GM18498 (cell line): Measurements from ENCODE around the gene METRN.

Experiments
- ATAC-seq: cut with Tn5 transposase; IDR thresholded peaks from one replicate; pipeline ENCODE4 v1.9.1; 2021; ENCODE audit warnings: mild to moderate bottlenecking, moderate library complexity; ENCODE audit not compliant: unreplicated experiment

Gene METRN

DNA sequence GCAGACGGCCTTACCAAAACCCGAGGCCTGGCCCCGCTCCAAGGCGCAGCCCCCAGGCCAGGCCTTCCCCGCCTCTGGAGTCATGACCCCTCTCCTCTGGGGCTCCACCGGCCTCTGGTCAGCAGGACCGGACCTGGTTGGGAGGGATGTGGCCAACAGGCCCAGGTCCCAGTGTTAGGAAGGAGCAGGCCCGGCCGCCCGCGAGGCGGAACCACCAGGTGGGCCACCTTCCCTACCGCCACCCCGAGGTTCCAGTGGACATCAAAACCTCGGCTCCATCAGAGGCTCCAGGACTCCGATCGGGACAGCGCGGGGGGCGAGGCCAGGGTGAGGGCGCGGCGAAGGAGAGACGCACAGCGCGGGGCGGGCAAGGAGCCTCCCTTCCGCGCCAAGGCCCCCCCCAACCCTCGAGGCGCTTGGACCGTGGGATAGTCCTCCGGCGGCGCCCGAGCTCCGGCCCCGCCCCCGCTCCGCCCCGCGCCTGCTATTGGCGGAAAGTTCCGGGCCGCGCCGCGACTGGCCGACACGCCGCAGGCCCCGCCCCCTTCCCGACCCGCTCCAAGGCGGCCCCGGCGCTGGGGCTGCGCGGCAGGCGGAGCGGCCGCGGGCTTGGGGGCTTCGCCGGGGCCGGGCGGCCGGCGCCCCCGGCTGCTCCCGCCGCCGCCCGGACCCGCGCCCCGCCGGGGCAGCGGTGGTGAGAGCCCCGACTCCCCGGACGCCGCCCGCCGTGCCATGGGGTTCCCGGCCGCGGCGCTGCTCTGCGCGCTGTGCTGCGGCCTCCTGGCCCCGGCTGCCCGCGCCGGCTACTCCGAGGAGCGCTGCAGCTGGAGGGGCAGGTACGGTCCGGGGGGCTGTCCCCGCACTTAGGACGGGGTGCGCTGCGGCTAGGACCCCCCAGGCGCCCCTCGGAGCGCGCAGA lies at the start of gene METRN:
Gene METRN, plus strand, starts transcription at position 561 of the 919 bp plus-strand sequence. Its CDS starts 172 bp downstream, at position 733.
- ATAC-seq, result peak; percentile 77

DNA sequence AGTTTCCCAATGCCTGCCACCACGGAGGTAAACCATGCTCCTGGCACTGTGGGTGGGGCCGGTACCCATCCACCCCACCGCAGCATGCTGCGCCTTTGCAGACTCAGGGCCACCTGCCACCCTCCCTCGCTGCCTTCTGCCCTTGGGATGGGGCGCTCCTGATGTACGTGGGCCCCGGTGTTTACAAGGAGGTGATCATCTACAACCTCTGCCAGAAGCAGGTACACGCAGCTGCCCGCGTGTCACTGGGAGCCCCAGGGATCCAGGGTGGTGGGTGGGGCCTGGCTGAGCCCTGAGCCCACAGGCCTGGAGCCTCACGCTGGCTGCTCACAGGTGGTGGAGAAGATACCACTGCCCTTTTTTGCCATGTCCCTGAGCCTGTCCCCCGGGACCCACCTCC lies 48.3 kb upstream of the METRN start:
- ATAC-seq, result no peak

DNA sequence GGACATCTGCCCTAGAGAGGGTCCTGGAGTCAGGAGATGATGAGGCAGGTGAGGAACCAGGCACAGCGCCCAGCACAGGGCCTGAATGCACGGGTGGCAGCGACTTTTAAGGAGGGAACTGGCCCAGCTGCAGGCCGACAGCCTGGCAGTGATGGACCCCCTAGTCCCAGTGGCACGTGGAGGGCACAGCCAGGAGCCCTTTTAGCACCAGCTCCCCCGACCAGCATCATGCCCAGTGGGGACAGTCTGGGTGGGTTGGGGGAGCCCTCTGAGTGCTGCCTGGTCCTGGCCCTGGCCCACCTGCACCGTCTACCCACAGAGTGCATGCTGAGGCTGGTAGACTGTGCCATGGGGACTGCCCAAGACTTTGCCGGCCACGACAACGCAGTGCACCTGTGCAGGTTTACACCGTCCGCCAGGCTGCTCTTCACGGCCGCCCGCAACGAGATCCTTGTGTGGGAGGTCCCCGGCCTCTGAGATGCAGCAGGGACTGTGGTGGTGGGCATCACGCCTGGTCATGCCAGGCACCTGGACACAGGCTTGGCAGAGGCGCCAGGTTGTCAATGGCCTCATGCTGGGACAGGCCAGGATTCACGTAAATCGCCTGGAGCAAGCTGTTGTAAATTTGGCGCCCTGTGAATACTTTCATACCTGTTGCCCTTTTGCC lies 47.7 kb upstream of the METRN start:
- ATAC-seq, result no peak

DNA sequence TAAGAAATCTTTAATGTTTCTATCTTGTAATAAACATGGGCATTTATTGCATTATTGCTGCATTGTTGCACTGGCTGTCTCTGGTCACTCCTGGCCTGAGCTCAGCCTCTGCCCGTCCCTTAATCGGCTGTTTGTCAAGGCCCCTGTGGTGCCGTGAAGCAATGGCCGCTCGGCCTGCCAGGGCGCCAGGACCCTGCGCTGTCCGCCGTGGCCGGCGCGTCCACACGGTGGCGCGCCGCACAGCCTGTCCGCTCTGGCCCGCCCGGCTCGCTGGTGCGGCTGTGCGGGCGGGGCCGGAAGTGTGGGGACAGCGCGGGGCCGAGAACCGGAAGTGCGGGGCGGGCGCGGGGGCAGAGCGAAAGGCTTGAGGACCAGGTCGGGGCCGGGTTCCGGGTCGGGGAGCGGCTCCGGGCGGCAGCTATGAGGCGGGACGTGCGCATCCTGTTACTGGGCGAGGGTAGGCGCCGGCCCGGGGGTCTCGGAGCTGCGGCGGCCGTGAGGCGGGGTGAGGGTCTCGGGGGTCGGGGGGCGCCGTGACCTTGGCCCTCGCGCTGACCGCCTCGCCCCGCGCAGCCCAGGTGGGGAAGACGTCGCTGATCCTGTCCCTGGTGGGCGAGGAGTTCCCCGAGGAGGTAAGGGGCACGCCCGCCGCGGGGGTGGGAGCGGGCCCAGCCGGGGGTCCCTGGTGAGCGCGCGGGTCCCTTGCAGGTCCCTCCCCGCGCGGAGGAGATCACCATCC lies 47.0 kb upstream of the METRN start, which contains the start of gene RHOT2:
Gene RHOT2, plus strand, starts transcription at position 353 of the 739 bp plus-strand sequence. Its CDS starts 68 bp downstream, at position 421.
- peak; percentile 89 for ATAC-seq

DNA sequence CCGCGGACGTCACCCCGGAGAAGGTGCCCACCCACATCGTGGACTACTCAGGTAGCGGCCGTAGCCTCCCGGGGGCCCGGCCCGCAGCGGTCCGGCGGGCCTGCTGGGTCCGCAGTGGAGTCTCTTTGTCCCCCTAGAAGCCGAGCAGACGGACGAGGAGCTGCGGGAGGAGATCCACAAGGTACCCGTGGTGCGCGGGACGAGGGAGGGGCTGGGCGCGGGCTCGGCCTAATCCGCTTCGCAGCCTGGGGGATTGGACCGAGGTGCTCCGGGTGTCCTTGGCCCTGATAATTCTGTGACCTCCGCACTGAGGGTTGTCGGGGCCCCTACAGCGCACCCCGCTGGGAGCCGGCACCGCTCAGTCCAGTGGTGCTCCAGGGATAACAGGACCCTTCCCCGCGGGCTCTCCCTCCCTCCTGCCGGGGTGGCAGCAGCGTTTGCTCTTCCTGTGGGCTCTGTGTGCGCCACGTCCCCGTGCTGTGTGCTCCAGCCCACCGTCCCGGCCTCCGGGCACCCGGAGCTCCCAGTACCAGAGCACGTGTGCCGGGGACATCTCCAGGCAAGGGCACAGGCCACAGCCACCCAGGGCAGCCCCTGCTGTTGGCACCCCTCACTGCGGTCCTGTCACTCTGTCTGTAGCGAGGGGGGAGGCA lies 46.3 kb upstream of the METRN start:
- peak; percentile 6 for ATAC-seq

DNA sequence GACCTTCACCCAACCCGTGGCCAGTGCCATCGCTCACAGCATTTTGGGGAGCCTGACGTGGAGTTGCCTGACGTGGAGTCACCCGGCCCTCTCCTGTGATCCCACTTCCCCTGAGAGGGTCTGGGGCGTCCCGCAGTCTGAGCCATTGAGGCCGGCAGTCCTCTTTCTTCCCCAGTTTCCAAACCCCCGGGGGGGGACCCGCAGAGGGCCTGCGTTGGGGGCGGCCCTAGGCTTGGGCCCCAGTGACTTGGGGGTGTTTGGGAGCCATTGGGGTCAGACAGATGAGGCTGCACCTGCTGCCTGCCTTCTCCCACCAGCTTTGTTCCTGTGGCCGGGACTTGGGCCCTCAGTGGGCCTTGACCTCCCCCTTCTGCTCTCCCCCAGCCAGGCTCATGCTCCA lies 45.3 kb upstream of the METRN start:
- no peak for ATAC-seq

DNA sequence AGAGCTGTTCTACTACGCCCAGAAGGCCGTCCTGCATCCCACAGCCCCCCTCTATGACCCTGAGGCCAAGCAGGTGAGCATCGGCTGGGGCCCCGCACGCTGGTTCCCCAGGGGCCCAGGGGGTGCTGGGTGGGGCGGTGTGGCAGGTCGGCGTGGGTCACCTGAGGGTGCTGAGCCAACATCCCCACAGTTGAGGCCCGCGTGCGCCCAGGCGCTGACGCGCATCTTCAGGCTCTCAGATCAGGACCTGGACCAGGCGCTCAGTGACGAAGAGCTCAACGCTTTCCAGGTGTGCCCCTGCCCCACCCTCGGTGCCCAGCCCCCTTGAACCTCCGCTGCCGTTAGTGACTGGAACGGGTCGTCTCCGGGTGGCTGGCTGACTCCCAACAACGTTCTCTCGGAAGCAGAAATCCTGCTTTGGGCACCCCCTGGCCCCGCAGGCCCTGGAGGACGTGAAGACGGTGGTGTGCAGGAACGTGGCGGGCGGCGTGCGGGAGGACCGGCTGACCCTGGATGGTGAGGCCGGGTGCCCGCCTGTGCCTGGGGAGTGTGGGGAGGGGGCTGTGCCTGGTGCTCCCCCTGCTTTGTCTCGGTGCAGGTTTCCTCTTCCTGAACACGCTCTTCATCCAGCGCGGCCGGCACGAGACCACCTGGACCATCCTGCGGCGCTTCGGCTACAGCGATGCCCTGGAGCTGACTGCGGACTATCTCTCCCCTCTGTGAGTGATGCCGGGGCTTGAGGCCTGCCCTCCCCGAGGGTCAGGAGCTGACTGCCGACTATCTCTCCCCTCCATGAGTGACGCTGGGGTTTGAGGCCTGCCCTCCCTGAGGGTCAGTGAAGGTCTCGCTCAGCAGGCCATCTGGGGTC lies 44.2 kb upstream of the METRN start:
- no peak for ATAC-seq

DNA sequence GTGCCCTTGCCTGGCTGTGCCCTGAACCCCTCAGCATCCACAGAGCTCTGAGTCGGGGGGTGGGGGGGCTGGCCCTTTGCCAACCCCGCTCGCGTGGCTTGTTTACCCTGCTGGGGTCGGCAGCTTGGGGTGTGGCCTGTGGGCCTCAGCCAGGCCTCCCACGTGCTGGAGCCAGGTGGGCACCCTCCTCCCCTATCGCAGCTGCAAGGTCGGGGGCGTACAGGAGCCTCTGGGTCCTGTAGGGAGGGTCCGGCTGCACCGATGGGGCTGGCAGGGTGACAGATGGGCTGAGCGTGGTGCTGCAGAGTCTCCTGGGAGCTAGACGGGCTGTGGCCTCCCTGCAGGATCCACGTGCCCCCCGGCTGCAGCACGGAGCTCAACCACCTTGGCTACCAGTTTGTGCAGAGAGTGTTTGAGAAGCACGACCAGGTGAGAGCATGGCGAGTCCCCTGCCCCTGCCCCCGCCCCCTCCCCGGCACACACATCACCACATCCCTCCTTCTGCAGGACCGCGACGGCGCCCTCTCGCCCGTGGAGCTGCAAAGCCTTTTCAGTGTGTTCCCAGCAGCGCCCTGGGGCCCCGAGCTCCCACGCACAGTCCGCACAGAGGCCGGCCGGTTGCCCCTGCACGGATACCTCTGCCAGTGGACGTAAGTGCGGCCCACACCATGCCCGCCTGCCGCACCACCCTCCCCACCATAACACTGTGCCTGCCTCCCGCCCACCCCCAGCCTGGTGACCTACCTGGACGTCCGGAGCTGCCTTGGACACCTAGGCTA lies 43.4 kb upstream of the METRN start:
- no peak for ATAC-seq

DNA sequence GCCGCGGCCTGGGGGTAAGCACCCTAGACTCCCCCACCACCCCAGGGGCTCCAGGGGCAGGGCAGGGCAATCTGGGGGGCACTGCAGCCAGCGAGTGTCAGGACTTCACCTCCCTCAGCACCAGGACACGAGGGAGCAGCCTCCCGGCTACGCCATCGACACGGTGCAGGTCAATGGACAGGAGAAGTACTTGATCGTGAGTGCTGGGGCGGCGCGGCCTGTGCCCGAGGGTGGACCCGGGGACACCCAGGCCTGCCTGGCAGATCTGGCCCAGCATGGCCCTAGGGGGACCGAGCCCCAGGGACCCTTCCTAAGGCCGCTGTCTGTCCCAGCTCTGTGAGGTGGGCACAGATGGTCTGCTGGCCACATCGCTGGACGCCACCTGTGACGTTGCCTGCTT lies 42.5 kb upstream of the METRN start:
- no peak for ATAC-seq

DNA sequence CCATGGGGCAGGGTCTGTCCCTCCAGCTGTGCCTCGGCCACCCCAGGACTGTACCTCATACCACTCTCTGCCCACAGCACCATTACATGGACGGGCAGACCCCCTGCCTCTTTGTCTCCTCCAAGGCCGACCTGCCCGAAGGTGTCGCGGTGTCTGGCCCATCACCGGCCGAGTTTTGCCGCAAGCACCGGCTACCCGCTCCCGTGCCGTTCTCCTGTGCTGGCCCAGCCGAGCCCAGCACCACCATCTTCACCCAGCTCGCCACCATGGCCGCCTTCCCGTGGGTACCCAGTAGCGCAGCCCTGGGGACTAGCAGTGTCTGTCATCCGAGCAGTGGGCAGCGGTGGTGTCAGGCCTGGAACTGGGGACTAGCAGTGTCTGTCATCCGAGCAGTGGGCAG lies 42.1 kb upstream of the METRN start:
- ATAC-seq, result no peak

DNA sequence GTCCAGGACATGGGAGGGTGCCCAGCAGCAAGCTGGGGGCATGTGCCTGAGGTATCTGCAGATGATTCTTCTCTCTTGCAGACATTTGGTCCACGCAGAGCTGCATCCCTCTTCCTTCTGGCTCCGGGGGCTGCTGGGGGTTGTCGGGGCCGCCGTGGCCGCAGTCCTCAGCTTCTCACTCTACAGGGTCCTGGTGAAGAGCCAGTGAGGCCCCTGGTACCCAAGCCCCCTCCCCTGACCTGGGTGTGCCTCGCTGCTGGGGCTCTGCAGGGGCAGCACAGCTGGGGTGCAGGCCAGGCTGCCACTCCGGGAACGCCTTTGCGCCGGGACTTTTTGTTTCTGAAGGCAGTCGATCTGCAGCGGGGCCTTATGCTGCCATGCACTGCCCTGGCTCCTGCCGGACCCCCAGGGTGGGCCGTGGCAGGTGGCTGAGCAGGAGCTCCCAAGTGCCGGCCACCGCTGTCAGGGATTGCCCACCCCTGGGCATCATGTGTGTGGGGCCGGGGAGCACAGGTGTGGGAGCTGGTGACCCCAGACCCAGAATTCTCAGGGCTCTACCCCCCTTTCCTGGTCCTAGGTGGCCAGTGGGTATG lies 41.4 kb upstream of the METRN start:
- no peak for ATAC-seq

DNA sequence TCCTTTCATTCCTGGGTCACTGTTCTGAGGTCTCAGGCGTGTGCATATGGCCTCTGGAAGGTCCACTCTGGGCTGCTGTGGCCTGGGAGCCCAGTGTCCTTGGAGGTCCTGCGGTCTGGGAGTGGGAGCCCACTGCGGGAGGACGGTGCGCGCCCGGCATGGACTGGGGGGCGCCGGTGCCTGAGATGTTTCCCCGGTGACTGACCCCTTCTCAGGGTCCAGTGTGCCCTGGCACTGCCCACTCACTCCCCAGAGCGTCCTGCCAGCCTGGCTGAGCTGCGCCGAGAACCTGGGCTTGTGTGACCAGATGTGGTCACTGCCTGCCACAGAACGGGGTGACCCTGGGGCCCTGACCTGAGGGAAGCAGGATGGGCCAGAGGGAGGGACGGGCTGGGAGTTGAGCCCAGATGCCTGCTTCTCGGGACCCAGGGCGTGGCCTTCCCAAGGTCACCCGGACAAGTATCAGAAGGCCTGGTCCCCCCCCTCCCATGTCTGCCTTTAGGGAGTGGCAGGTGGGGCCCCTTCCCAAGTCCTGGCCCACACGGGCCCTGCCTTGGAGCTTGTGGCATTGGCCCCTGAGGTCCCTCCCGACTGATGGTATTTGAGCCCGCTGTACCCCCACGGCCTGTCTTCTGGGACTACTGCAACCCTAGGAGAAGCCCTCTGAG lies 40.6 kb upstream of the METRN start:
- ATAC-seq, result no peak

DNA sequence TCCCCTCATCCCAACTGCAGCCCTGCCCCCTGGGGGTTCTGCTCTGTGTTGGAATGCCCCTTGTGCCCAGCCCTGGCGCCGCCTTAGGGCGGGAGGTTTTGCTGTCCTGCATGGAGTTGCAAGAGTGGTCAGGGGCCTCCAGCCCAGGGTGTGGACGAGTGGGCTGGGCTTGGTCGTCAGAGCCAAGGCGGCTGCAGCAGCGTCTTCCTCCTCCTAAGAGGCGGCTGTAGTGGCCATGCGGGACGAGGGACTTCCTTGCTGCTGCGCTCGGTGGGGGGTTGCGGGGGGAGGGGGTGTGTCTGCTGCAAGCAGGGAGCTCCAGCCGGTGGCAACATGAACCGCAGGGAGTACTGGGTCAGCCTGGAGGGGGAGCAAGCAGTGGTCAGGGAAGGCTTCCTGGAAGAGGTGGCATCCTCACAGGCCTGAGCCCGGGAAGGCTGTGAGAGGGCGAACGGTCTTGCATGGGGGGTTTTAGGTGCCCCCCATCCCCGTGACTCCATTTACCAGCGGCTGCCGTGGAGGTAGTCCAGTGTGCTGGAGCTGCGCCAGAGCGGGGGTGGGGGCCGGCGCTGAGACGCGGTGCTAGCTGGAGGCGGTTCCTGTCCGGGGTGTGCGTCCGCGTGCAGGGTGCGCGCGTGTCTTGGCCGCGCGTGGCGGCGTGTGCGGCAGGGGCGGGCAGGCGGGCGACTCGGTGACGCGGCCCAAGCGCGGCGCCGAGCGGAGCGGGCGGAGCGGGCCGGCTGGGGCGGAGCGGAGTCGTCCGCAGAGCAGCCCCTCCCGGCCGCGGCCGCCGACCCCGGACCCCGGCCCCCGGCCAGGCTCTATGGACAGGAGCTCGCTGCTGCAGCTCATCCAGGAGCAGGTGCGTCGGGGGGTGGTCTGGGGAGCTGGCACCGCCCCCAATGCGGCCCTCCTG lies 39.7 kb upstream of the METRN start, which contains the start of gene RHBDL1:
Gene RHBDL1, plus strand, starts transcription at position 704 of the 916 bp plus-strand sequence. Its CDS starts 120 bp downstream, at position 824.
- no peak for ATAC-seq

DNA sequence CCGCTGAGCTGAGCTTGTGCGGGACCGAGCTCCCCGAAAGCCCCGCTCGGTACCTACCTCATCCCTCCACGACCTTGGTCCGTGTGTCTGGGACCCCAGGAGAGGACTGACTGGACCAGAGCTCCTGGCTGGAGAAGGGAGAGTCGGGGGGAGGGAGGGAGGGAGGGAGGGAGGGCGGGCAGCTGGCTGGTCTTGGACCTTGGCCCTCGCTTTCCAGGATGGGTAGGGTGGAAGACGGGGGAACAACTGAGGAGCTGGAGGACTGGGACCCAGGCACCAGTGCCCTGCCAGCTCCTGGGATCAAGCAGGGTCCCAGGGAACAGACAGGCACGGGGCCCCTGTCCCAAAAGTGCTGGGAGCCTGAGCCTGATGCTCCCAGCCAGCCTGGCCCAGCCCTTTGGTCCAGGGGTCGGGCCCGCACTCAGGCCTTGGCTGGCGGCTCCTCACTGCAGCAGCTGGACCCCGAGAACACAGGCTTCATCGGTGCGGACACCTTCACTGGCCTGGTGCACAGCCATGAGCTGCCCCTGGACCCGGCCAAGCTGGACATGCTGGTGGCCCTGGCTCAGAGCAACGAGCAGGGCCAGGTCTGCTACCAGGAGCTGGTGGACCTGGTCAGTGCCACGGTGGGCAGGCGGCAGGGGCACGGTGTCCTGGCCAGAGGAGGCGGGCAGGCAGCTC lies 38.9 kb upstream of the METRN start:
- no peak for ATAC-seq

DNA sequence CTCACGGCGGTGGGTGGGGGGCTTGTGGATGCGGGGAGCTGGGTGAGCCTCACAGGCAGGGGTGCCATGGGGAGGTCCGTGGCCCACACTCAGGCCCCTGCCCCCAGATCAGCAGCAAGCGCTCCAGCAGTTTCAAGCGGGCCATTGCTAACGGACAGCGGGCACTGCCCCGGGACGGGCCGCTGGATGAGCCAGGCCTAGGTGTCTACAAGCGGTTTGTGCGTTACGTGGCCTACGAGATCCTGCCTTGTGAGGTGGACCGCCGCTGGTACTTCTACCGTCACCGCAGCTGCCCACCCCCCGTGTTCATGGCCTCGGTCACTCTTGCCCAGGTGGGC lies 38.4 kb upstream of the METRN start:
- no peak for ATAC-seq

DNA sequence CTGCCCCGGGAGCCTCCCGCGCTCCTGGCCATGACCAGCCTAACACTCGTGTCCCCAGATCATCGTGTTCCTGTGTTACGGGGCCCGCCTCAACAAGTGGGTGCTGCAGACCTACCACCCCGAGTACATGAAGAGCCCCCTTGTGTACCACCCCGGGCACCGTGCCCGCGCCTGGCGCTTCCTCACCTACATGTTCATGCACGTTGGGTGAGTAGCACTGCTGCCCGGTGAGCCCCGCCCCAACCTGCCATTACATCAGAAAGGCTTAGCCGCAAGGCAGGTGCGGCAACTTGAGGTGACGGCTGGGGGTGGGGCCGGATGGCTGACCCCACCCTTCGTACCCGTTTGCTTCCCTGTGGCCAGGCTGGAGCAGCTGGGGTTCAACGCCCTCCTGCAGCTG lies 38.0 kb upstream of the METRN start:
- ATAC-seq, result no peak
